Astrocyte (in vitro differentiated cells and primary cell): Measurements from ENCODE around the gene SLC43A1.

ENCODE experiments used
- CTCF ChIP-seq: IDR thresholded peaks from 2 replicates; pipeline ENCODE4 v1.5.1; 2011; ENCODE audit warnings: low read depth, mild to moderate bottlenecking, inconsistent platforms, low read length, moderate library complexity; ENCODE audit not compliant: insufficient read depth
- EZH2 ChIP-seq: IDR thresholded peaks from 2 replicates; pipeline ENCODE4 v1.6.1; 2012; ENCODE audit warnings: mild to moderate bottlenecking, low read length, inconsistent platforms; ENCODE audit not compliant: insufficient read depth

GRCh38 chr11:57514538-57515331, 767 bp downstream of the SLC43A1 start:
- TF ChIP-seq CTCF = no peak
- no peak for TF ChIP-seq EZH2
